ENCODE measurements around the gene P3H4. TPM values are rescaled to one million over a fixed set of nuclear protein-coding genes. Genes with fewer than 3 reads are reported as not detected.

The P3H4 gene
- total RNA-seq, 2 donors from 2014 or later = 15.8 to 19.6 TPM

DNA sequence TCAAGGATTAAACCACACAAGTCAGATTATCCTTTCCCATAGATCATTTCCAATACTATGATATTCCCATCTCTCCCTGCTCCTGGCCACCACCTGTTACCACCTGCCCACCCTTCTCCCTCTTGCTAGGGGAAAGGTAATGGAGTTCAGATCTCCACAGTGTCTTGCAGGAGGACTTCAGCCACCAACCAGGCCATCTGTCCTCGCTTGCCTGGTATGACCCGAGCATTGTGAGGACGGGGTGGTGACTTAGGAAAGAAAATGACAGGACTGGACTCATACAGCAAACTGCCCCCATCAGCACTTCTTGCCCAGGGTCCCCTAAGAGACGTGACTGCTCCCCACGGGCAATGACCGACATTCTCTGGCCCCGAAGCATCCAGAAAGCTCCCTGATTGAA is 11.8 kb upstream of the P3H4 start:
- H3K9me3 ChIP-seq = no peaks in the 10 kb centered on the region
- TF ChIP-seq POLR2A (IDR thresholded peaks at IDR 0.05) = no peak
- TF ChIP-seq POLR2AphosphoS5 (IDR thresholded peaks at IDR 0.05) = no peak
- TF ChIP-seq, protein P1, sequence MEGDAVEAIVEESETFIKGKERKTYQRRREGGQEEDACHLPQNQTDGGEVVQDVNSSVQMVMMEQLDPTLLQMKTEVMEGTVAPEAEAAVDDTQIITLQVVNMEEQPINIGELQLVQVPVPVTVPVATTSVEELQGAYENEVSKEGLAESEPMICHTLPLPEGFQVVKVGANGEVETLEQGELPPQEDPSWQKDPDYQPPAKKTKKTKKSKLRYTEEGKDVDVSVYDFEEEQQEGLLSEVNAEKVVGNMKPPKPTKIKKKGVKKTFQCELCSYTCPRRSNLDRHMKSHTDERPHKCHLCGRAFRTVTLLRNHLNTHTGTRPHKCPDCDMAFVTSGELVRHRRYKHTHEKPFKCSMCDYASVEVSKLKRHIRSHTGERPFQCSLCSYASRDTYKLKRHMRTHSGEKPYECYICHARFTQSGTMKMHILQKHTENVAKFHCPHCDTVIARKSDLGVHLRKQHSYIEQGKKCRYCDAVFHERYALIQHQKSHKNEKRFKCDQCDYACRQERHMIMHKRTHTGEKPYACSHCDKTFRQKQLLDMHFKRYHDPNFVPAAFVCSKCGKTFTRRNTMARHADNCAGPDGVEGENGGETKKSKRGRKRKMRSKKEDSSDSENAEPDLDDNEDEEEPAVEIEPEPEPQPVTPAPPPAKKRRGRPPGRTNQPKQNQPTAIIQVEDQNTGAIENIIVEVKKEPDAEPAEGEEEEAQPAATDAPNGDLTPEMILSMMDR (IDR thresholded peaks at IDR 0.05) = no peak
- no peak overlapping the region for H3K27ac ChIP-seq
- peaks cover 5 to 6% of the 10 kb centered on the region in 2 donors for H3K36me3 ChIP-seq
- WGBS = 85% methylated on average over 7 of the region's 7 CpGs
- intact Hi-C loops (cut with DNase I) = no loop called here
- no peak for DNase-seq (ENCODE audit: low spot score)
- no peaks in the 10 kb centered on the region for H3K4me1 ChIP-seq (replicated peaks)
- H3K4me3 ChIP-seq = no peak overlapping the region
- H3K27me3 ChIP-seq (replicated peaks; ENCODE audit: insufficient read depth) = no peaks in the 10 kb centered on the region

DNA sequence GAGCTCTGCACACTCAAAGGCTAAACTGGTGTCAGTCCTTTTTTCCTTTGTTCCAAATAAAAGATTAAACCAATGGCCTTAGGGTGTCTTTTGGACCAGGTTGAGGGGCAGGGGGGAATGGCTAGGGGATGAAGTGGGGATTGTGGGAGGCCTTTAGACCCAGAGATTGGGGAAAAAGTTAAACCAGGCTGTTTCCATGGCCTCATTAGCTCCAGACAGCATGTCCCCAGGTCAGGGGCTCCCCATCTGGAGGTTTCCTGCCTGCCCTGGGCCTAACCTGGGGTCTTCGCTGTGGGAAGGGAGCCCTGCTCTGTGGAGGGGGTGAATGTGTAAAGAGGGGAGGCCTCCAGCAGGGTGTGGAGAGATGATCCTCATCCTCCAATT is 11.4 kb upstream of the P3H4 start:
- 90% methylated on average over 1 of the region's 1 CpG for WGBS
- TF ChIP-seq, protein P1 (IDR thresholded peaks at IDR 0.05) = no peak
- TF ChIP-seq POLR2A (IDR thresholded peaks at IDR 0.05) (no peak), POLR2AphosphoS5 (IDR thresholded peaks at IDR 0.05) (no peak)
- Histone ChIP-seq H3K4me1 (replicated peaks) (no peaks in the 10 kb centered on the region), H3K9me3 (no peaks in the 10 kb centered on the region), H3K27ac (no peak overlapping the region), H3K36me3 (peaks cover under 1 to 6% of the 10 kb centered on the region in 2 donors), H3K4me3 (no peak overlapping the region), H3K27me3 (replicated peaks; ENCODE audit: insufficient read depth) (no peaks in the 10 kb centered on the region)
- intact Hi-C loops (cut with DNase I) = no loop called here
- no peak for DNase-seq (ENCODE audit: low spot score)

DNA sequence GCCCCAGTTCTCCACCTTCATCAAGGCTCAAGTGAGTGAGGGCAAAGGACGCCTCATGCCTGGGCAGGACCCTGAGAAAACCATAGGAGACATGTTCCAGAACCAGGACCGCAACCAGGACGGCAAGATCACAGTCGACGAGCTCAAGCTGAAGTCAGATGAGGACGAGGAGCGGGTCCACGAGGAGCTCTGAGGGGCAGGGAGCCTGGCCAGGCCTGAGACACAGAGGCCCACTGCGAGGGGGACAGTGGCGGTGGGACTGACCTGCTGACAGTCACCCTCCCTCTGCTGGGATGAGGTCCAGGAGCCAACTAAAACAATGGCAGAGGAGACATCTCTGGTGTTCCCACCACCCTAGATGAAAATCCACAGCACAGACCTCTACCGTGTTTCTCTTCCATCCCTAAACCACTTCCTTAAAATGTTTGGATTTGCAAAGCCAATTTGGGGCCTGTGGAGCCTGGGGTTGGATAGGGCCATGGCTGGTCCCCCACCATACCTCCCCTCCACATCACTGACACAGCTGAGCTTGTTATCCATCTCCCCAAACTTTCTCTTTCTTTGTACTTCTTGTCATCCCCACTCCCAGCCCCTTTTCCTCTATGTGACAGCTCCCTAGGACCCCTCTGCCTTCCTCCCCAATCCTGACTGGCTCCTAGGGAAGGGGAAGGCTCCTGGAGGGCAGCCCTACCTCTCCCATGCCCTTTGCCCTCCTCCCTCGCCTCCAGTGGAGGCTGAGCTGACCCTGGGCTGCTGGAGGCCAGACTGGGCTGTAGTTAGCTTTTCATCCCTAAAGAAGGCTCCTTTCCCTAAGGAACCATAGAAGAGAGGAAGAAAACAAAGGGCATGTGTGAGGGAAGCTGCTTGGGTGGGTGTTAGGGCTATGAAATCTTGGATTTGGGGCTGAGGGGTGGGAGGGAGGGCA is 10.7 kb upstream of the P3H4 start:
- intact Hi-C loops (cut with DNase I) = no loop called here

DNA sequence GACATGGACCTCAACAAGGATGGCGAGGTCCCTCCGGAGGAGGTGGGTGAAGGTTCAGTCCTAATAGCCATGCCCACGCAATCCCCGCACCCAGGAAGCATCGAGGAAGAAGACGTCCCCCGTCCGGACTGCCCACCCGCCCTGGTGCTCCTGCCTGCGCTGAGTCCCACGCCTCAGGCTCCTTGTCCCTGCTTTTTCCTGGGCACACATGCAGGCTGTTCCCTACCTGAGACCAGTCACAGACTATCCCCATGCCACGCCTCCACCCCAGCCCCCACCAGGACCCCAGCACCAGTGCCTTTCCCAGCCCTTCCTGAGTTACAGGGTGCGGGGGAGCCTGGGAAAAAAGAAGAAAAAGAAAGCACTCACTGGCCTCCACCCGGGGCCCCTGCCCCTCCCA is 10.0 kb upstream of the P3H4 start:
- peaks cover 0 to 6% of the 10 kb centered on the region in 2 donors for H3K36me3 ChIP-seq
- no peaks in the 10 kb centered on the region for H3K27me3 ChIP-seq (replicated peaks; ENCODE audit: insufficient read depth)
- H3K4me1 ChIP-seq (replicated peaks) = no peaks in the 10 kb centered on the region
- no peak for DNase-seq (ENCODE audit: low spot score)
- WGBS = 83% methylated on average over 10 of the region's 14 CpGs
- no peak for TF ChIP-seq POLR2AphosphoS5 (IDR thresholded peaks at IDR 0.05)
- no peak for TF ChIP-seq POLR2A (IDR thresholded peaks at IDR 0.05)
- TF ChIP-seq, protein P1 (IDR thresholded peaks at IDR 0.05) = no peak
- no peak overlapping the region for H3K27ac ChIP-seq
- intact Hi-C loops (cut with DNase I) = no loop called here
- H3K9me3 ChIP-seq = no peaks in the 10 kb centered on the region
- no peak overlapping the region for H3K4me3 ChIP-seq

More for the DNA sequence above, 10.7 kb upstream of the P3H4 start:
- WGBS = 81% methylated on average over 12 of the region's 12 CpGs
- H3K4me1 ChIP-seq (replicated peaks) = no peaks in the 10 kb centered on the region
- no peaks in the 10 kb centered on the region for H3K27me3 ChIP-seq (replicated peaks; ENCODE audit: insufficient read depth)
- H3K27ac ChIP-seq = no peak overlapping the region
- no peaks in the 10 kb centered on the region for H3K9me3 ChIP-seq
- no peak overlapping the region for H3K4me3 ChIP-seq
- TF ChIP-seq, protein P1 (IDR thresholded peaks at IDR 0.05) = no peak
- no peak for TF ChIP-seq POLR2AphosphoS5 (IDR thresholded peaks at IDR 0.05)
- no peak for TF ChIP-seq POLR2A (IDR thresholded peaks at IDR 0.05)
- no peak for DNase-seq (ENCODE audit: low spot score)
- H3K36me3 ChIP-seq = peaks cover 0 to 6% of the 10 kb centered on the region in 2 donors

DNA sequence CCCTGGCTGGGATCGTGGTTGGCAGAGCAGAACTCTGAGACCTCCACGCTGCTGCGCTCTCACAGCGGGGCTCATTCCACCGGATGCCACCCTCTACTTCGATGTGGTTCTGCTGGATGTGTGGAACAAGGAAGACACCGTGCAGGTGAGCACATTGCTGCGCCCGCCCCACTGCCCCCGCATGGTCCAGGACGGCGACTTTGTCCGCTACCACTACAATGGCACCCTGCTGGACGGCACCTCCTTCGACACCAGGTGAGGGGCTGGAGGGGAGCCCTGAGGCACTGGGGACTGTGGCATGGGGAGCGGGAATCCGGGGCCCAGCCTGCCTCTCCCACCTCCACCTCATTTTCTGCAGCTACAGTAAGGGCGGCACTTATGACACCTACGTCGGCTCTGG is 6.3 kb upstream of the P3H4 start:
- TF ChIP-seq POLR2A (IDR thresholded peaks at IDR 0.05) = no peak
- no peak for TF ChIP-seq POLR2AphosphoS5 (IDR thresholded peaks at IDR 0.05)
- TF ChIP-seq, protein P1 (IDR thresholded peaks at IDR 0.05) = no peak
- 94% methylated on average over 16 of the region's 20 CpGs for WGBS
- no peaks in the 10 kb centered on the region for H3K4me1 ChIP-seq (replicated peaks)

More for the DNA sequence above, 6.3 kb upstream of the P3H4 start:
- H3K27me3 ChIP-seq (replicated peaks; ENCODE audit: insufficient read depth) = no peaks in the 10 kb centered on the region
- H3K9me3 ChIP-seq = no peaks in the 10 kb centered on the region
- no peaks in the 10 kb centered on the region for H3K36me3 ChIP-seq
- intact Hi-C loops (cut with DNase I) = no loop called here
- H3K4me3 ChIP-seq = no peak overlapping the region
- H3K27ac ChIP-seq = no peak overlapping the region
- no peak for DNase-seq (ENCODE audit: low spot score)
